HCT116 (cell line): ENCODE data around the gene CCM2. TPM values are rescaled to one million over a fixed set of nuclear protein-coding genes. Genes with fewer than 3 reads are reported as not detected.

ENCODE experiments used
- ATAC-seq: fragments of 200-7000 bp; cut with Tn5 transposase; 2 replicates; pipeline ENCODE4 v1.9.1; 2020; ENCODE audit warnings: mild to moderate bottlenecking, moderate library complexity
- BruUV-seq: library from RNA; stranded (reverse); fragments of 400-500 nt; replicated peaks from 2 replicates; lab custom pipeline; 2021; lab: Mats Ljungman, UMichigan
- CTCF ChIA-PET: fragments of 300-600 bp; sonication (Branson Sonifier 250); formaldehyde crosslinking; loops from one replicate; lab custom pipeline; 2021; ENCODE audit warnings: antibody characterized with exemption; lab: Charles Lee
- POLR2A ChIA-PET: fragments of 300-600, 350-600 bp; sonication (Branson Sonifier 250); formaldehyde crosslinking; loops from one replicate; lab custom pipeline; 2021; ENCODE audit warnings: antibody characterized with exemption; lab: Charles Lee
- RAD21 ChIA-PET, 2 experiments: fragments of 300-600 bp; sonication (Branson Sonifier 250); formaldehyde crosslinking; loops; one replicate each; lab custom pipeline; 2023; ENCODE audit warnings: low total read pairs in 2 of 2; ENCODE audit not compliant: uncharacterized antibody in 2 of 2, unreplicated experiment in 2 of 2, low non-redundant PET in 1 of 2; lab: Charles Lee
- DNase-seq: peaks from one replicate; pipeline ENCODE4 v3.0.0-alpha.2; 2010; ENCODE audit warnings: low read depth, low spot score
- H2AFZ ChIP-seq: fragments of 200-600 bp; shearing (Covaris generic), sonication (generic); 2 replicates; pipeline ENCODE4 v1.6.1; 2017; ENCODE audit warnings: low read depth, mixed run types, mixed read lengths, antibody characterized with exemption, low read length; ENCODE audit not compliant: poor library complexity, severe bottlenecking
- H3K27ac ChIP-seq: 2 replicates; pipeline ENCODE4 v1.5.1; 2012; ENCODE audit warnings: low read depth, low read length
- H3K27me3 ChIP-seq: fragments of 200-600 bp; sonication (generic); 2 replicates; pipeline ENCODE4 v1.6.1; 2016; ENCODE audit warnings: mixed run types, low read length, mixed read lengths; ENCODE audit not compliant: insufficient read depth
- H3K36me3 ChIP-seq, 2 experiments: fragments of 200-500 bp in 1 of 2; fragments of 200-600 bp in 1 of 2; sonication (Bioruptor generic) in 1 of 2; sonication (generic) in 1 of 2; 2 replicates each; pipeline versions ENCODE4 v1.5.1 to v1.6.1; 2014 to 2016; ENCODE audit warnings: low read length in 2 of 2, inconsistent platforms in 1 of 2, mixed read lengths in 1 of 2, mixed run types in 1 of 2; ENCODE audit not compliant: insufficient read depth in 2 of 2, control insufficient read depth in 1 of 2
- H3K4me1 ChIP-seq, 2 experiments: fragments of 200-600 bp in 1 of 2; sonication (generic) in 1 of 2; 2 replicates each; pipeline versions ENCODE4 v1.5.1 to v1.6.1; 2012 to 2017; ENCODE audit warnings: low read length in 2 of 2, inconsistent platforms in 1 of 2, mild to moderate bottlenecking in 1 of 2, mixed read lengths in 1 of 2, mixed run types in 1 of 2, moderate library complexity in 1 of 2; ENCODE audit not compliant: insufficient read depth in 2 of 2, control insufficient read depth in 1 of 2
- H3K4me2 ChIP-seq: fragments of 200-600 bp; sonication (generic); 2 replicates; pipeline ENCODE4 v1.6.1; 2017; ENCODE audit warnings: mixed run types, low read length, mixed read lengths
- H3K4me3 ChIP-seq, 2 experiments: fragments of 200-600 bp in 1 of 2; sonication (generic) in 1 of 2; replicated peaks in 1 of 2; 2 replicates each; pipeline ENCODE4 v1.5.1; 2011 to 2016; ENCODE audit warnings: low read length in 2 of 2, control low read depth in 1 of 2, low read depth in 1 of 2, mild to moderate bottlenecking in 1 of 2, mixed read lengths in 1 of 2, mixed run types in 1 of 2
- H3K79me2 ChIP-seq: fragments of 200-600 bp; sonication (generic); 2 replicates; pipeline ENCODE4 v1.6.1; 2017; ENCODE audit warnings: mild to moderate bottlenecking, mixed run types, low read length, moderate library complexity, mixed read lengths; ENCODE audit not compliant: insufficient read depth
- H3K9ac ChIP-seq: fragments of 200-600 bp; sonication (generic); 2 replicates; pipeline ENCODE4 v1.6.1; 2016; ENCODE audit warnings: low read length, mixed read lengths
- H3K9me2 ChIP-seq: fragments of 200-600 bp; sonication (generic), shearing (Covaris generic); 2 replicates; pipeline ENCODE4 v1.6.1; 2017; ENCODE audit warnings: mixed run types, mild to moderate bottlenecking, moderate library complexity; ENCODE audit not compliant: insufficient read depth
- H3K9me3 ChIP-seq, 2 experiments: fragments of 200-500 bp in 1 of 2; fragments of 200-600 bp in 1 of 2; sonication (Bioruptor generic) in 1 of 2; sonication (generic) in 1 of 2; 2 replicates each; pipeline ENCODE4 v1.6.1; 2014 to 2017; ENCODE audit warnings: low read length in 2 of 2, mixed read lengths in 2 of 2, inconsistent platforms in 1 of 2, low read depth in 1 of 2, mild to moderate bottlenecking in 1 of 2, mixed run types in 1 of 2, moderate library complexity in 1 of 2; ENCODE audit not compliant: control insufficient read depth in 1 of 2, insufficient read depth in 1 of 2
- H4K20me1 ChIP-seq: fragments of 200-600 bp; sonication (generic), shearing (Covaris generic); 2 replicates; pipeline ENCODE4 v1.6.1; 2017; ENCODE audit warnings: mixed run types, mild to moderate bottlenecking, moderate library complexity; ENCODE audit not compliant: insufficient read depth
- ATF3 ChIP-seq: IDR thresholded peaks from 2 replicates; pipeline ENCODE4 v1.6.1; 2012
- CBX3 ChIP-seq: IDR thresholded peaks from 2 replicates; pipeline ENCODE4 v1.6.1; 2012; ENCODE audit warnings: low read depth
- CTCF ChIP-seq, 3 experiments: fragments of 200-600 bp in 1 of 3; sonication (generic) in 1 of 3; IDR thresholded peaks in 2 of 3; conservative IDR thresholded peaks in 1 of 3; 2 replicates each; pipeline ENCODE4 v1.5.1; 2012 to 2017; ENCODE audit warnings: low read depth in 2 of 3, low read length in 2 of 3, antibody characterized with exemption in 1 of 3, borderline replicate concordance in 1 of 3, control low read depth in 1 of 3, mild to moderate bottlenecking in 1 of 3, mixed read lengths in 1 of 3, mixed run types in 1 of 3, moderate library complexity in 1 of 3; ENCODE audit not compliant: insufficient read depth in 1 of 3
- EGR1 ChIP-seq: IDR thresholded peaks from 2 replicates; pipeline ENCODE4 v1.6.1; 2012; ENCODE audit warnings: low read depth
- ELF1 ChIP-seq: IDR thresholded peaks from 2 replicates; pipeline ENCODE4 v1.6.1; 2012; ENCODE audit warnings: low read depth, borderline replicate concordance
- EZH2 ChIP-seq: fragments of 200-600 bp; sonication (generic); IDR thresholded peaks from 2 replicates; pipeline ENCODE4 v1.6.1; 2017; ENCODE audit warnings: antibody characterized with exemption, mixed run types
- EZH2phosphoT487 ChIP-seq: fragments of 200-600 bp; IDR thresholded peaks from 2 replicates; pipeline ENCODE4 v1.6.1; 2018; ENCODE audit warnings: antibody characterized with exemption, borderline replicate concordance
- FOSL1 ChIP-seq: IDR thresholded peaks from 2 replicates; pipeline ENCODE4 v1.6.1; 2012; ENCODE audit warnings: low read depth
- JUND ChIP-seq: IDR thresholded peaks from 2 replicates; pipeline ENCODE4 v1.6.1; 2012
- POLR2A ChIP-seq: IDR thresholded peaks from 2 replicates; pipeline ENCODE4 v1.7.0; 2011; ENCODE audit warnings: borderline replicate concordance; ENCODE audit not compliant: insufficient read depth, insufficient read length; ENCODE audit errors: extremely low read depth
- POLR2AphosphoS5 ChIP-seq: IDR thresholded peaks from 2 replicates; pipeline ENCODE4 v1.6.1; 2011; ENCODE audit warnings: mild to moderate bottlenecking, low read depth, low read length, moderate library complexity
- RAD21 ChIP-seq: IDR thresholded peaks from 2 replicates; pipeline ENCODE4 v1.6.1; 2012; ENCODE audit warnings: low read depth, mild to moderate bottlenecking
- REST ChIP-seq: IDR thresholded peaks from 2 replicates; pipeline ENCODE4 v1.6.1; 2012; ENCODE audit warnings: low read depth
- SRF ChIP-seq: IDR thresholded peaks from 2 replicates; pipeline ENCODE4 v1.6.1; 2012; ENCODE audit warnings: low read depth
- TCF7L2 ChIP-seq: IDR thresholded peaks from 2 replicates; pipeline ENCODE4 v1.7.0; 2011; ENCODE audit warnings: borderline replicate concordance, inconsistent platforms; ENCODE audit not compliant: insufficient read depth, insufficient read length; ENCODE audit errors: extremely low read depth
- YY1 ChIP-seq: IDR thresholded peaks from 2 replicates; pipeline ENCODE4 v1.6.1; 2011; ENCODE audit warnings: low read length, low read depth, moderate library complexity, mild to moderate bottlenecking; ENCODE audit not compliant: insufficient replicate concordance; ENCODE audit errors: extremely low read depth
- intact Hi-C: fragments of 100-400 bp; cut with micrococcal nuclease; formaldehyde crosslinking; loops from 2 replicates; pipeline ENCODE4 v1.10.0; 2022
- total RNA-seq: library from RNA; stranded (reverse); gene quantifications from one replicate; pipeline ENCODE4 v1.2.1, GENCODE V29; 2021; ENCODE audit not compliant: unreplicated experiment

CCM2 gene
- total RNA-seq, 1 experiment from 2014 or later: 34.4 TPM

- DNase-seq (no peak), ATAC-seq (no peak; the same call in 1 of the 2 replicates)
- RAD21 ChIA-PET: no interaction called here
- Histone ChIP-seq H3K79me2 (no peaks in the 10 kb centered on the region), H3K36me3 (no peaks in the 10 kb centered on the region), H4K20me1 (no peaks in the 10 kb centered on the region), H3K4me3 (no peak overlapping the region), H3K27me3 (no peaks in the 10 kb centered on the region), H3K9ac (no peak overlapping the region), H3K27ac (no peak overlapping the region), H3K4me2 (no peak overlapping the region), H2AFZ (no peak overlapping the region), H3K4me1 (no peaks in the 10 kb centered on the region), H3K9me3 (no peaks in the 10 kb centered on the region), H3K9me2 (no peaks in the 10 kb centered on the region)
- intact Hi-C loops: no loop called here
- POLR2A ChIA-PET: no interaction called here
- TF ChIP-seq FOSL1 (no peak), REST (no peak), POLR2A (no peak), POLR2AphosphoS5 (no peak), CBX3 (no peak), JUND (no peak), EGR1 (no peak), YY1 (no peak), EZH2phosphoT487 (no peak), SRF (no peak), CTCF (IDR thresholded peaks at IDR 0.05 in 2 of 3, conservative IDR thresholded peaks at IDR 0.05 in 1 of 3; ENCODE audit: borderline replicate concordance in 1 of 3, insufficient read depth in 1 of 3, low read depth in 2 of 3, low read length in 2 of 3) (no peak), ELF1 (no peak), RAD21 (no peak), ATF3 (no peak), EZH2 (no peak), TCF7L2 (no peak)
- no TSS peak for BruUV-seq
- CTCF ChIA-PET: interaction anchor here (1.8 kb wide), 1 partner anchor 12 kb away, joined by 5 read pairs; no protein-coding TSS in a partner anchor
Observed at GRCh38 chr7:45123913-45124710, 124.1 kb downstream of the CCM2 start.
